Measurements from ENCODE around the gene ZCCHC17.

GRCh38 chr1:31336687-31337467 lies 40.0 kb downstream of the ZCCHC17 start:
- TF ChIP-seq, protein P1, sequence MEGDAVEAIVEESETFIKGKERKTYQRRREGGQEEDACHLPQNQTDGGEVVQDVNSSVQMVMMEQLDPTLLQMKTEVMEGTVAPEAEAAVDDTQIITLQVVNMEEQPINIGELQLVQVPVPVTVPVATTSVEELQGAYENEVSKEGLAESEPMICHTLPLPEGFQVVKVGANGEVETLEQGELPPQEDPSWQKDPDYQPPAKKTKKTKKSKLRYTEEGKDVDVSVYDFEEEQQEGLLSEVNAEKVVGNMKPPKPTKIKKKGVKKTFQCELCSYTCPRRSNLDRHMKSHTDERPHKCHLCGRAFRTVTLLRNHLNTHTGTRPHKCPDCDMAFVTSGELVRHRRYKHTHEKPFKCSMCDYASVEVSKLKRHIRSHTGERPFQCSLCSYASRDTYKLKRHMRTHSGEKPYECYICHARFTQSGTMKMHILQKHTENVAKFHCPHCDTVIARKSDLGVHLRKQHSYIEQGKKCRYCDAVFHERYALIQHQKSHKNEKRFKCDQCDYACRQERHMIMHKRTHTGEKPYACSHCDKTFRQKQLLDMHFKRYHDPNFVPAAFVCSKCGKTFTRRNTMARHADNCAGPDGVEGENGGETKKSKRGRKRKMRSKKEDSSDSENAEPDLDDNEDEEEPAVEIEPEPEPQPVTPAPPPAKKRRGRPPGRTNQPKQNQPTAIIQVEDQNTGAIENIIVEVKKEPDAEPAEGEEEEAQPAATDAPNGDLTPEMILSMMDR (IDR thresholded peaks at IDR 0.05): no peak
- TF ChIP-seq EZH2 (IDR thresholded peaks at IDR 0.05; ENCODE audit: borderline replicate concordance, insufficient read depth, low read depth, low read length, poor library complexity, severe bottlenecking): no peak

All from B cell (primary cell).